Thyroid gland (tissue), 4 donors: ENCODE data around the gene APAF1. TPM values are rescaled to one million over a fixed set of nuclear protein-coding genes. Genes with fewer than 3 reads are reported as not detected.
"Not testable (repeated sequence)": the region's sequence is repeated elsewhere in the genome, so short reads cannot be mapped to it uniquely, and the experiment has no call there.

Source experiments
- DNase-seq, 2 donors: peaks; one replicate each; pipeline ENCODE4 v3.0.0-alpha.2; 2019
- H3K27ac ChIP-seq, 3 donors: fragments of 200-600 bp; sonication (generic); 1 replicate in 2 of 3; 2 replicates in 1 of 3; pipeline ENCODE4 v1.5.1; 2016 to 2019; ENCODE audit warnings: mild to moderate bottlenecking in 1 of 3, moderate library complexity in 1 of 3
- H3K27me3 ChIP-seq: fragments of 200-600 bp; sonication (generic); one replicate; pipeline ENCODE4 v1.5.1; 2019
- H3K36me3 ChIP-seq, 2 donors: fragments of 200-600 bp; sonication (generic); one replicate each; pipeline ENCODE4 v1.5.1; 2016 to 2019
- H3K4me1 ChIP-seq, 2 donors: fragments of 200-600 bp; sonication (generic); one replicate each; pipeline ENCODE4 v1.5.1; 2017 to 2019
- H3K4me3 ChIP-seq, 3 donors: fragments of 200-600 bp; sonication (generic); replicated peaks in 1 of 3; 1 replicate in 2 of 3; 2 replicates in 1 of 3; pipeline ENCODE4 v1.5.1; 2016; ENCODE audit warnings: mild to moderate bottlenecking in 1 of 3
- H3K9me3 ChIP-seq: fragments of 200-600 bp; sonication (generic); one replicate; pipeline ENCODE4 v1.5.1; 2017
- CTCF ChIP-seq, 6 experiments: fragments of 200-600 bp in 3 of 6; fragments of 450-650 bp in 3 of 6; sonication (generic) in 3 of 6; IDR thresholded peaks; one replicate each; pipeline ENCODE4 v1.5.1; 2016 to 2019; ENCODE audit warnings: antibody characterized with exemption in 6 of 6, mild to moderate bottlenecking in 2 of 6, inconsistent platforms in 1 of 6, moderate library complexity in 1 of 6
- POLR2A ChIP-seq, 2 donors: fragments of 450-650 bp; IDR thresholded peaks; one replicate each; pipeline ENCODE4 v1.6.1; 2017; ENCODE audit warnings: antibody characterized with exemption in 2 of 2, mild to moderate bottlenecking in 2 of 2, moderate library complexity in 1 of 2
- WGBS, 2 donors: methylation state at CpG; one replicate each; pipeline ENCODE4 v1.1.5; 2017; 5-methylcytosine and 5-hydroxymethylcytosine counted together
- intact Hi-C: fragments of 100-400 bp; cut with DNase I; formaldehyde crosslinking; loops from one replicate; pipeline ENCODE4 v1.15.1; 2023
- total RNA-seq, 4 donors: library from RNA; depleted of rRNA; stranded (reverse); fragments of >200 nt; gene quantifications; one replicate each; pipeline ENCODE4 v1.2.3, GENCODE V29; 2016

APAF1 gene
- total RNA-seq, 4 donors from 2014 or later = 11.7 to 17.2 (median 14.2) TPM

- DNase-seq = no peak
- H3K27ac ChIP-seq = no peak overlapping the region
- WGBS, 2 donors = 89 to 91% methylated on average over 3 of the region's 3 CpGs
- TF ChIP-seq POLR2A (IDR thresholded peaks at IDR 0.05) = no peak
- no peak for TF ChIP-seq CTCF (IDR thresholded peaks at IDR 0.05)
- H3K4me3 ChIP-seq = no peak overlapping the region
- no peaks in the 10 kb centered on the region for H3K27me3 ChIP-seq
- peaks cover 5 to 8% of the 10 kb centered on the region in 2 donors for H3K4me1 ChIP-seq
- intact Hi-C loops = no loop called here
- no peaks in the 10 kb centered on the region for H3K36me3 ChIP-seq
- no peaks in the 10 kb centered on the region for H3K9me3 ChIP-seq
Observed at GRCh38 chr12:98639491-98639890, 5.6 kb upstream of the APAF1 start.

GRCh38 chr12:98642801-98643200 is 2.3 kb upstream of the APAF1 start:
- not testable (repeated sequence) for H3K27me3 ChIP-seq, DNase-seq, H3K36me3 ChIP-seq, H3K27ac ChIP-seq, H3K9me3 ChIP-seq, H3K4me3 ChIP-seq
- 91 to 95% methylated on average over 5 of the region's 5 CpGs for WGBS, 2 donors
- intact Hi-C loops = loop anchor here (5.0 kb wide), 1 partner anchor 50 kb away; the partner anchor contains the start of gene SLC25A3
- H3K4me1 ChIP-seq = peaks cover 9 to 14% of the 10 kb centered on the region in 2 donors

GRCh38 chr12:98644433-98644711 is 718 bp upstream of the APAF1 start:
- 0 to 1% methylated on average over 10 to 20 of the region's 20 CpGs for WGBS, 2 donors
- intact Hi-C loops = loop anchor here (5.0 kb wide), 1 partner anchor 52 kb away; the partner anchor contains the start of gene SLC25A3
- Histone ChIP-seq H3K36me3 (no peaks in the 10 kb centered on the region), H3K27me3 (no peaks in the 10 kb centered on the region), H3K4me1 (peaks cover 9 to 14% of the 10 kb centered on the region in 2 donors), H3K27ac (peak overlapping the region in 2 of 3 donors; percentile 79 to 80), H3K4me3 (peak overlapping the region; percentile 45 to 94 (median 59)), H3K9me3 (no peaks in the 10 kb centered on the region)
- DNase-seq = no peak
- TF ChIP-seq CTCF (IDR thresholded peaks at IDR 0.05) = no peak
- TF ChIP-seq POLR2A (IDR thresholded peaks at IDR 0.05) = no peak

GRCh38 chr12:98645572-98646067 is 530 bp downstream of the APAF1 start:
- Histone ChIP-seq H3K4me3 (peak overlapping the region; percentile 81 to 96 (median 94)), H3K36me3 (no peaks in the 10 kb centered on the region), H3K4me1 (peaks cover 9 to 14% of the 10 kb centered on the region in 2 donors), H3K27ac (peak overlapping the region; percentile 50 to 80 (median 79)), H3K9me3 (no peaks in the 10 kb centered on the region), H3K27me3 (no peaks in the 10 kb centered on the region)
- intact Hi-C loops = no loop called here
- DNase-seq = peak in 1 of 2 donors; percentile 7
- WGBS, 2 donors = 1 to 2% methylated on average over 9 to 12 of the region's 24 CpGs
- no peak for TF ChIP-seq CTCF (IDR thresholded peaks at IDR 0.05)
- no peak for TF ChIP-seq POLR2A (IDR thresholded peaks at IDR 0.05)

GRCh38 chr12:98646294-98647090 is 1.4 kb downstream of the APAF1 start:
- Histone ChIP-seq H3K36me3 (no peaks in the 10 kb centered on the region), H3K27me3 (no peaks in the 10 kb centered on the region), H3K9me3 (no peaks in the 10 kb centered on the region), H3K4me1 (peaks cover 9 to 14% of the 10 kb centered on the region in 2 donors), H3K4me3 (peak overlapping the region in 2 of 3 donors; percentile 81 to 94), H3K27ac (no peak overlapping the region)
- intact Hi-C loops = no loop called here
- DNase-seq = no peak
- WGBS, 2 donors = 18 to 24% methylated on average over 8 of the region's 8 CpGs
- peak in 1 of 6 experiments; percentile 7 for TF ChIP-seq CTCF (IDR thresholded peaks at IDR 0.05)
- TF ChIP-seq POLR2A (IDR thresholded peaks at IDR 0.05) = no peak
